ENCODE data around the gene ABCA9.

The ABCA9 gene

GRCh38 chr17:69064476-69064875 is 3.7 kb upstream of the ABCA9 start:
- no peak for DNase-seq

DNA sequence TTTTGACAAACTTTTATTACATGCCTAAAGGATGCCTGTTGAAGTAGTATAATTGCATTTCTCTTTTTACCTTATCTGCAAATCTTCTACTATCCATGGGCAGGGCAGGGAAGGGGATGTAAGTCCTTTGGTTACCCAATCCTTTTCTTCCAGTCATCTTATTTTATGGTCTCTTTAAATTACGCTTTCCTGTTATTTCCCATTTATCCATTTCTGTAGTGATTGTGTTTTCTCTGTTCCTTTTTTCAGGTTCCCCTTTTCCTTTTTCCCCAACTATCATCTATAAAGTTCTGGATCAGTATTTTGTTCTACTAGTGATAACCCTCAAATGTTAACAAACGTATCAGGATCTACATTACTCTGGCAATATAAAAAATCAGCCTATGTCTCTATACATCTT is 3.3 kb upstream of the ABCA9 start:
- no peak for DNase-seq

DNA sequence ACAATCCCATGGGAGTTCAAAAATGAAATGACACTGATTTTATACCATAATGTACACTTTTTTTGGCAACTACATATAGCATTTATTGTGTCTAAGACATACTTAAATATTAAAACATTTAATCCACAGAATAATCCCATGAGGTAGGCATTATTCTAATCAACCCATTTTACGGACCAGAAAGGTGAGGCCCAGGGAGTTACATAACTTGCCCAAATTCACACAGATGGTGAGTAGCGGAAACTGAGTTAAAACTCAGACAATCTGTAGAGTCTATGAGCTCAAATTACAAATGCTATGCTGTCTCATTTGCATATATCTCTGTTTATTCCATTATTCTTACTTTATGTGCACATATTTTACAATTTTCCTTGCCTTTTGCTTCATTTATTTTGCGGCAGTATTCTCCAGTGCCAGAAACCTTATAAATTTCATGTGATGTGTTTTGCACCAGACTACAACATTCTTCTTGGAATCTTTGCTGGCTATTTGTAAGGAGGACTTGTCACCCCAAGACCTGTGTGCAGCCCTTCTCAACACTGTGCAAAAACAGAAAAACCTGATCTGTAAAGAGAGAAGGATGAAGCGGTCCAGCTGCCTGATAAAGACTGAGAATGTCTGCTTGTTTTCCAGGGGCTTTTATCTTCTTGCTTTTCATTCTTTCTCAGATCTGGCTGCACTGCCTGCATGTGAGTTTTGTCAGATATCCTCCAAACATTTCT is 2.3 kb upstream of the ABCA9 start:
- DNase-seq = no peak

- DNase-seq = no peak
These were observed 1.2 kb upstream of the ABCA9 start for GRCh38 chr17:69061721-69062556.

DNA sequence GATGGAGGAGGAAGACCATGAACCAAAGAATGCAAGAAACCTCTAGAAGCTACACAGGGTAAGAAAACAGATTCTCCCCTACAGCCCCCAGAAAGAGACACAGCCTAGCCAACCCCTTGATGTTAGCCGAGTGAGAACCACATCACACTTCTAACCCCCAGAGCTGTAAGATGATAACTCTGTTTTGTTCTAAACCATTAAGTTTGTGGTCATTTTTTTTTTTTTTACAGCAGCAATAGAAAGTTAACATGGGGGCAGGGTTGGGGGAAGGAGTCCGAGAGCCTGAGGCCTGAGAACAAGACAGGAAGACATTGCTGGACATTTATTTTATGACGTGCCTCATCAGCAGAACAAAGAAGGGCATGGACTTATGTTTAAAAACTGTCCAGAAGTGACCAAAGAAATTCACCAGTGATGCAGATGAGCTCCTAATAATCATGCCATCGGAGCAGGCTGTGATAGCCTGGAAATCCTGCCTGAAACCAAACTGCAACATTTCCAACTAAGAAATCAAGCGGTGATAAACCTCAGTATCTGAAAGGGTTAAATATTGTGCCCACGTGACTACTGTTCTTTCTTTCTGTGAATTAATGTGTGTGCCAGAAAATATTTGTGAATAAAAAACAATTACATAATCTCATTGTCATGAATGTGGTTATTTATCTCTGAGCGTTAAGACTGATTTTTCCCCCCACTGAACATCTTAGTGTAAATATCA is 1.1 kb downstream of the ABCA9 start:
- no peak for DNase-seq

- DNase-seq = no peak
These were observed 2.6 kb downstream of the ABCA9 start for GRCh38 chr17:69058165-69058564.

DNA sequence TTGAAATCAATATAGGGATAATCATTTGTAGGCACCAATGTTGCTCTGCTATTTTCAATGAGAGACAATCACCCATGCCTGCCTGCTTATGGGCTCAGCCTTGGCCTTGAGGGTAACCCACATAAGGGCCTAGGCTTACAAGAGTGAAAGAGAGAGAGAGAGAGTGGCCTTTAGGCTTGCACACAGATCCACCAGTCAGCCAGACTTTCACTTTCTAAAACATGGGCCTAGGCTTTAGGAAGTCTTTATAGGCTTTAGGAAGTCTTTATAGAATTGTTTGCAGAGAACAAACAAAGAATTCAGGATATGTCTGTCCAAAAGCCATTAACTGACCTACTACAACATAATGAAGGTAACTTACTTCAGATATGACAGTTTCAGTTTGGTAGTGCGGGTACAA is 3.4 kb downstream of the ABCA9 start:
- DNase-seq = no peak

DNA sequence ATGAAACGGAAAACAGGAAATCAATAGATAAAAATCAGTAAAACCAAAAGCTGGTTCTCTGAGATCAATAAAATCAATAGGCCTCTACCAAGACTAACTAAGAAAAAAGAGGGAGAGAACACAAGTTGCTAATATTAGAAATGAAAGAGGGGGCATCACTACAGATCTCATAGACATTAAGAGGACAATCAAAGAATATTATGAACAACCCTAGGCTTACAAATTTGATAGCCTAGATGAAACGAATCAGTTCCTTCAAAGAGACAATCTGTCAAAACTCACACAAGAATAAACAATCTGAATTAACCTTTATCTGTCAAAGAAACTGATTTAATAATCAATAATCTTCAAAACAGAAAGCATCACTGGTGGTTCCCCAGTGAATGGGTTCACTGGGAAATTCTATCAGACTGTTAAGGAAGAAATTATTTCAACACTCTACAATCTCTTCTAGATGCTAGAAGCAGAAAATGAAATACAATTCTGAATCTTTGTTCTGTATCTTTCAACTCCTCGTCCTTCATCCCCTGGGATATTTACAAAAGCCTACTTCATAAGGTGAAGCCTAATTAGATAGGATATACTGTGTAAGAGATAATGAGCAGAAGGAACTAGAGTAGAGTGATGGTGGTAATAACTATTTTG is 4.4 kb downstream of the ABCA9 start:
- no peak for DNase-seq

DNA sequence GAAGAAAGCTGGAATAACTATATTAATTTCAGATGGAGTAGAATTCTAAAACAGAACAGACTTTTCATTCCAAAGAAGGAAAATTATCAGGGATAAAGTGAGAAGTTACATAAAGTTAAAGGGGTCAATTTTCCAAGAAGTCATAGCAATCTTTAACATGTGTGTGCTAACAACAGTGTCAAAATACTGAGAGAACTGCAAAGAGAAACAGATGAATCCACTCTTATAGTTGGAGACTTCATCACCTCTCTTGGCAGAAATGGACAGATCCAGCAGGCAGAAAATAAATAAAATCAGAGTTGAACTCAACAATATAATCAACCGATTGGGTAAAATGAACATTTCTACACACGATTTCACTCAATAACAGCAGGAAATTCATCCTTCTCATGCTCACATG is 5.4 kb downstream of the ABCA9 start:
- no peak for DNase-seq

DNA sequence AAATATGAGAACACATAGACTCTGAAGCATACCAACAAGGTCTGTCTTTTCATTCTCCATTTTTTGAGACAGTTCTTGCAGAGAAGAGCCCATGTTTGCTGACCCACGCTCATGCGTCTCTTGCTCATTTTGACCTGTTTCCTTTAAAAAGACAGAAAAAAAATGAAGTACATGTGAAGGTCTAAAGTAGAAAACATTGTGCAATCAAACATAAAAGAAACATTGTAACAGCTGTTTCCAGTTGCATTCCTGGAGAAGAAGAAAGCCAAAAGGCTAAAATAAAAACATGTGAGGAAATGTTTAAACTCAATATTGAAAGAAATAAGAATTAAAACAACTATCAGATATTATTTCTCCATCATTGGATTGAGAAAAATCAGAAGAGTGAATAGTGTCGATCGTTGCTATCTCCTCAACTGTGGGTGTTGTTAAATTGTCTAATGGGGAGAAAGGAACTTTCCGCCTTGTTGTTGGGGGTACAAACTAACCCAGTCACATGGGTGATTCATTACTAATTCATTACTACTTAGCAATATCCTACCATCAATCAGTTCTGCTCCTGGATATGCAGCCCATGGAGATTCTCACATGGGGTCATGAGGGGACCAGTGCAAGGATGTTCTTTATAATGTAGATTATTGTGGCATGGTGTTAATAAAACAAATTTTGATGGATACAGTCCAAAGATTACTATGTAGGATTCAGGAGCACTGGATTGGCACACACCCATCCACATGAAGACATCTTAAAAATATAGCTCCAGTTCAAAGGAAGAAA is 9.5 kb downstream of the ABCA9 start:
- DNase-seq = peak; percentile 20

DNA sequence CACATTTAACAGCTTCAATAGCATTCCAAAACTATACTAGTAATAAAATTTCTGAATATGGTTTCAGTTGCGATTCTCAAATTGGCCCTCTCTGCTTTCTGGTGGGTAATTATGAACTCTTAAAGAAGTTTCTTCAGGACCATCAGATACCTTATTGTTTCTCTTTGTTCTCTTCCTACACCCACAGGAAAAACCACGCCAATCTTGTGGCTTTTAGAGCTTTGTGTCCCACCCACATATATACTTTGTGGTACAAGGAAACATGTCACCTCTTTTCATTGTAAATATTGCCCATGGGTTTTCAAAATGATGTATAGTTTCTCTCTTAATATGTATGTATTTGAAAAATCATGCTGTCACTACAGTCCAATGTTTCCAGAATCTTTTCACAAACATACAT is 12.1 kb downstream of the ABCA9 start:
- DNase-seq = no peak

GRCh38 chr17:69047368-69048263 is 13.1 kb downstream of the ABCA9 start:
- peak; percentile 54 for DNase-seq

- DNase-seq = no peak
These were observed 14.5 kb downstream of the ABCA9 start for GRCh38 chr17:69046121-69046807.

DNA sequence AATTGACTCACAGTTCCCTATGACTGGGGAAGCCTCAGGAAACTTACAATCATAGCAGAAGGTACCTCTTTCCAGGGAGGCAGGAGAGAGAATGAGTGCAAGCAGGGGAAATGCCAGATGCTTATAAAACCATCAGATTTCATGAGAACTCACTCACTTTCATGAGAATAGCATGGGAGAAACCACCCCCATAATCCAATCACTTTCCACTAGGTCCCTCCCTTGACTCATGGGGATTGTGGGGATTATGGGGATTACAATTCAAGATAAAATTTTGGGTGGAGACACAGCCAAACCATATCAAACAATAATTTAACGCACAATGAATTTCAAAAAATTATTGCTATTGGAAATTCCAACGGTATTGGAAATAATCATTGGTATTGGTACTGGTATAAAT is 15.1 kb downstream of the ABCA9 start:
- DNase-seq = no peak

GRCh38 chr17:69044371-69044770 is 16.4 kb downstream of the ABCA9 start:
- no peak for DNase-seq

DNA sequence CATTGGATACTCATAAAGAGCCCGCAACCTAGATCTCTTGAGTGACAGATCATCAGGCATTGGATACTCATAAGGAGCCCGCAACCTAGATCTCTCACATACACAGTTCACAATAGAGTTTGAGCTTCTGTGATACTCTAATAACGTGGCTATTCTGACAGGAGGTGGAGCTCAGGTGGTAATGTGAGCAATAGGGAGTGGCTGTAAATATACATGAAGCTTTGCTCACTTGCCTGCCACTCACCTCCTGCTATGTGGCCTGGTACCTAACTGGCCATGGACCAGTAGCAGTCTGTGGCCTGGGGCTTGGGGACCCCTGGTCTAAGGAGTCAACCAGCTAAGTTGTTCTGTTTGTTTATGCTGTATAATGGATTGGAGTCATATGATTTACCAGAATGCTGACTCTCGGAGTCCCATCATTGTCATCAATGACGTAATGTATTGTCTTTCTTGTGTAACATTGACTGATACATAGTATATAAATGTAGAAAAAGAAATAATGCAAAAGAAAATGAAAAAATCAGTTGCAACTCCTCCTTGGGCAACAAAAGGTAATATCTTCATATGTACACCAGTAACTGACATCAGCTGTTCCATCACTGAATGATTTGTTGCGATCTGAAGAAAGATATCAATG is 17.5 kb downstream of the ABCA9 start:
- DNase-seq = no peak

DNA sequence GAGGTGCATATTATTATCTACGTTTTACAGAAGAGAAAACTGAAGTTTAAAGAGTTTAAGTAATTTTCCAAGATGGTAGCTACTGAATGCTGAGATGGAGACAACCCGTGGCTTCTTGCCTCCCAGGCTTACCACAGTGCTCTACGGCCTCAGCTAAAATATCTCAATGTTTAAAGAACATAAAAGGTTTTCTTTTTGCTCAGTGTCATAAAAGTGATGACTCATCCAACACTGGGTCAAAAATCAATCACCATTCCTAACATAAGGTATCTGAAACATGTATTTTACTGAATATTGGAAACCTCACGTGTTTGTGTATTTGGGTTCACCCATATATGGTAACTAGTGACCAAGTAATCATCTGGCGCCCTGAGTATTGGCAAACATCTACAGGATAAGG is 18.4 kb downstream of the ABCA9 start:
- DNase-seq = no peak

DNA sequence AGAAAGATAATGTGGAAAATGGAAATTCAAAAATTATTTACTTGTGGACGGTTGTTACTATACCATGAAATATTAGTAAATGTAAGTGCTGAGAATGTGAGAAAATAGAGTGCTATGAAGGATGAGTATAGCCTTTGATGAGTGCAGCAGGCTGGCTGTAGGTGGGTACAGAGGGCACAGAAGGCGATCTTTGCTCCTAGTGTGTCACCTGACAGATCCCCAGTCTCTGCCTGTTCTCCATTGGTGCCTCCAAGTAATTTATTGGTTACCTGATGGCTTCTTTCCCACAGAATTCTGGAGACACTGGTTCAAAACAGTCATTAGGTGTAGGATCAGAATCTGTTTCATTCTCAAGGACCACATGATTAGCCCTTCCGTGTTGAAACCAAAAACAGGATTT is 28.9 kb downstream of the ABCA9 start:
- no peak for DNase-seq

DNA sequence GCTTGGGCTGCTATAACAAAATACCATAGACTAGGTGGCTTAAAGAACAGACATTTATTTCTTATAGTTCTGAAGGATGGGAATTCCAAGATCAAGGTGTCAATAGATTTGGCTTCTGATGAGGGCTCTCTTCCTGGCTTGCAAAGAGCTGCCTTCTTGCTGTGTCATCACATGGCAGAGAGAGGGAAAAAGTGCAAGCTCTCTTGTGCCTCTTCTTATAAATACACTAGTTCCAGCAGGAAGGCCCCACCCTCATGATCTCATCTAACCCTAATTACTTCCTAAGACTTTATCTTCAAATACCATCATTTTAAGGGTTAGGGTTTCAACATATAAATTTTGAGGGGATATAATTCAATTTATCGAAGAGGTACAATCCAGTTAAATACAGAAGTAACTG is 30.6 kb downstream of the ABCA9 start:
- peak; percentile 5 for DNase-seq

DNA sequence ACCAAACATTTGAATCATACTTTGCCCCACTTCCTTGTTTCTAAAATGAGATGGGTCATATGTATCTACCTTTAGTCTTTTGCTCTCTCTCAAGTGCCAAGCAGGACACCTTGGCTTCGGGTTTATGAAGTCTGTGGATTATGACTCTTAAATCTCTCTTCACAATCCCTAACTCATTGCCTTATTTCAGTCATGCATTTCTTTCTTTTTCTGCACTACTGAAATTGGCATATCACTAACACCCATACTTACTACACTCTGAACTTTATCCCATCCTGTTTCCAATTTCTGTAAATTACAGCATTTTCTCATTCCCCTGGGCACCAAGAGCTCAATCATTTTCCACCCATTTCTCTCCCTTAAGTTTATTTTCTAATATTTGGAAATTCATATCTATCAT is 42.0 kb downstream of the ABCA9 start:
- no peak for DNase-seq

Data from fibroblast of skin of right biceps (primary cell).